ENCODE measurements around the gene TRNT1.

DNA sequence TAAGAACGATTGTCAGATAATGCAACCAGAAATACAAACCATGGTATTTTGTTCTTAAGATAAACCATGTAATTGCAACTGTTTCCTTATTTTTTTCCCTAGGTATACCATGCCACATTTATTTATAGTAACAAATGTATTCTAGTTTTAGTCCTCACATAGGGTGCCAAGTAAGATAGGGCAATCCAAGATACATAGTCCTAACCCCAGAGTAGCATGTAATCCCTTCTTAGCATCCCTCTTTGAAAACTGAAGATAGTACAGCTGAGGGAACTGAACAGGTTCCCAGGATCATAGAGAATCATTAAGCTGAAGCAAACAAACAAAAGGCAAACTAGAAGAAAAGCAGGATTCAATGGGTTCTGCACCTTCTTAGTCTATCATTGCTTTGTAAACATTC lies 24.8 kb downstream of the TRNT1 start:
- TF ChIP-seq, protein P1, sequence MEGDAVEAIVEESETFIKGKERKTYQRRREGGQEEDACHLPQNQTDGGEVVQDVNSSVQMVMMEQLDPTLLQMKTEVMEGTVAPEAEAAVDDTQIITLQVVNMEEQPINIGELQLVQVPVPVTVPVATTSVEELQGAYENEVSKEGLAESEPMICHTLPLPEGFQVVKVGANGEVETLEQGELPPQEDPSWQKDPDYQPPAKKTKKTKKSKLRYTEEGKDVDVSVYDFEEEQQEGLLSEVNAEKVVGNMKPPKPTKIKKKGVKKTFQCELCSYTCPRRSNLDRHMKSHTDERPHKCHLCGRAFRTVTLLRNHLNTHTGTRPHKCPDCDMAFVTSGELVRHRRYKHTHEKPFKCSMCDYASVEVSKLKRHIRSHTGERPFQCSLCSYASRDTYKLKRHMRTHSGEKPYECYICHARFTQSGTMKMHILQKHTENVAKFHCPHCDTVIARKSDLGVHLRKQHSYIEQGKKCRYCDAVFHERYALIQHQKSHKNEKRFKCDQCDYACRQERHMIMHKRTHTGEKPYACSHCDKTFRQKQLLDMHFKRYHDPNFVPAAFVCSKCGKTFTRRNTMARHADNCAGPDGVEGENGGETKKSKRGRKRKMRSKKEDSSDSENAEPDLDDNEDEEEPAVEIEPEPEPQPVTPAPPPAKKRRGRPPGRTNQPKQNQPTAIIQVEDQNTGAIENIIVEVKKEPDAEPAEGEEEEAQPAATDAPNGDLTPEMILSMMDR (IDR thresholded peaks at IDR 0.05): no peak
- no peak for TF ChIP-seq POLR2A (IDR thresholded peaks at IDR 0.05)

All from testis (tissue), 2 donors.